SK-N-MC (cell line): Measurements from ENCODE around the gene CADPS2.

Experiments used
- EZH2 ChIP-seq: fragments of 200-600 bp; sonication (generic); IDR thresholded peaks from one replicate; pipeline ENCODE4 v1.6.1; 2017; ENCODE audit warnings: antibody characterized with exemption
- POLR2AphosphoS5 ChIP-seq: IDR thresholded peaks from 2 replicates; pipeline ENCODE4 v1.6.1; 2012; ENCODE audit warnings: mild to moderate bottlenecking, low read depth, low read length, borderline replicate concordance

DNA sequence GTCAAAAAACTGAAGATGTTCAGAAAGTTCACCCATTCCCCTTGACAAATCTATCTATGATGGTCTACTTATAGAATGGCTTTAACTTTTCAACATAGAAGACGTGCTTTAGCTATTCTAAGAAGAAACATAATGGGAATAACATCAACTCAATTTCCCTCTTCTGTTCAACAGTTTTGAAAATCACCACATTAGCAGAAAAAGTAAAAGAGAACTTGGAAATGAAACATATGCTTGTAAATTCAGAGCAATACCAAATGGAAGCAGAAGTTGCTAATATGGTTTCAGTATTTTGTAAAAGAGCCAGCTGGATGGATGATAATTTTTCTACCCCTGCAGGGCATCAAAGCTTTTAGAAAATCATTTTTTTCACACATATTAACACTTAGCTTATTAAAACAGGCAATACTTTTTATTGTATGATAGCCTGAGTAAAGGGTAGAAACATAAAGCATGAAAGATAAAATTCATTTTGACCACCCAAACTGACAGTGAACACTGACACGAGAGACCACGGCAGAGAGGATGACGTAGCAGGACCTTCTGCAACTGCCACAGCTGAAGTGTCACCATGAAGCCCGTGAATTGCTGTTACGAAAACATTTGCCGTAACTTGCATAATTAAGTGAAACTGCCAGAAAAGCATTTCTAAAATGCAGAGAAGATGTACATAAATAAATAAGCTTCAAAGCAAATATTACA is 542.5 kb downstream of the CADPS2 start:
- no peak for TF ChIP-seq POLR2AphosphoS5
- no peak for TF ChIP-seq EZH2
